Stimulated activated CD4-positive, alpha-beta T cell treated with anti-CD3 and anti-CD28 coated beads, TNF-alpha, amount 100 ng/mL, for 24 hours (primary cell): Measurements from ENCODE around the gene AGAP1.

Source experiments
- DNase-seq, 3 experiments: peaks; one replicate each; pipeline ENCODE4 v3.0.0-alpha.2; 2020; ENCODE audit warnings: low read depth in 3 of 3

Gene AGAP1

GRCh38 chr2:235810846-235811245 is 317.0 kb downstream of the AGAP1 start:
- DNase-seq, result no peak

GRCh38 chr2:235811446-235812184 is 317.8 kb downstream of the AGAP1 start:
- no peak for DNase-seq

- DNase-seq, result no peak
These were observed 318.4 kb downstream of the AGAP1 start for GRCh38 chr2:235812185-235812665.

GRCh38 chr2:235813398-235813797 is 319.6 kb downstream of the AGAP1 start:
- DNase-seq, result no peak

GRCh38 chr2:235820571-235820970 is 326.7 kb downstream of the AGAP1 start:
- no peak for DNase-seq

- no peak for DNase-seq
These were observed 330.5 kb downstream of the AGAP1 start for GRCh38 chr2:235824331-235824730.

GRCh38 chr2:235825946-235826345 is 332.1 kb downstream of the AGAP1 start:
- no peak for DNase-seq

- DNase-seq, result no peak
These were observed 333.0 kb downstream of the AGAP1 start for GRCh38 chr2:235826826-235827225.

- no peak for DNase-seq
These were observed 333.7 kb downstream of the AGAP1 start for GRCh38 chr2:235827585-235827992.

GRCh38 chr2:235829726-235830125 is 335.9 kb downstream of the AGAP1 start:
- DNase-seq, result no peak

GRCh38 chr2:235831755-235832154 is 337.9 kb downstream of the AGAP1 start:
- no peak for DNase-seq

- no peak for DNase-seq
These were observed 339.1 kb downstream of the AGAP1 start for GRCh38 chr2:235832941-235833340.

GRCh38 chr2:235833971-235834620 is 340.3 kb downstream of the AGAP1 start:
- DNase-seq, result no peak

GRCh38 chr2:235834781-235835180 is 340.9 kb downstream of the AGAP1 start:
- no peak for DNase-seq

GRCh38 chr2:235835810-235836209 is 342.0 kb downstream of the AGAP1 start:
- no peak for DNase-seq

- DNase-seq, result no peak
These were observed 342.7 kb downstream of the AGAP1 start for GRCh38 chr2:235836491-235836911.

GRCh38 chr2:235839226-235839625 is 345.4 kb downstream of the AGAP1 start:
- no peak for DNase-seq

GRCh38 chr2:235839974-235840373 is 346.1 kb downstream of the AGAP1 start:
- DNase-seq, result no peak

- no peak for DNase-seq
These were observed 348.0 kb downstream of the AGAP1 start for GRCh38 chr2:235841863-235842262.

GRCh38 chr2:235842941-235843340 is 349.1 kb downstream of the AGAP1 start:
- DNase-seq, result no peak

GRCh38 chr2:235843591-235844395 is 349.9 kb downstream of the AGAP1 start:
- DNase-seq, result no peak

GRCh38 chr2:235844561-235844960 is 350.7 kb downstream of the AGAP1 start:
- no peak for DNase-seq
